Mesothelial cell of epicardium (in vitro differentiated cells): ENCODE measurements around the gene FBXW12. TPM values are rescaled to one million over a fixed set of nuclear protein-coding genes. Genes with fewer than 3 reads are reported as not detected.

ENCODE experiments used
- DNase-seq, 2 experiments: peaks; one replicate each; pipeline ENCODE4 v3.0.0; 2021; ENCODE audit warnings: low spot score in 2 of 2; ENCODE audit not compliant: unreplicated experiment in 2 of 2
- H3K27ac Mint-ChIP-seq: 2 replicates; pipeline ENCODE4 v1.8.0; 2021; ENCODE audit warnings: mixed read lengths
- H3K27me3 Mint-ChIP-seq: 2 replicates; pipeline ENCODE4 v1.8.0; 2021; ENCODE audit warnings: low read depth, mixed read lengths
- H3K36me3 Mint-ChIP-seq: 2 replicates; pipeline ENCODE4 v1.8.0; 2021; ENCODE audit warnings: mixed read lengths
- H3K4me1 Mint-ChIP-seq: 2 replicates; pipeline ENCODE4 v1.8.0; 2021; ENCODE audit warnings: mixed read lengths
- H3K4me3 Mint-ChIP-seq: 2 replicates; pipeline ENCODE4 v1.8.0; 2021; ENCODE audit warnings: mild to moderate bottlenecking, moderate library complexity, mixed read lengths
- H3K9me3 Mint-ChIP-seq: 2 replicates; pipeline ENCODE4 v1.8.0; 2021; ENCODE audit warnings: mixed read lengths
- CTCF ChIP-seq: fragments of 200-600 bp; sonication (generic); IDR thresholded peaks from one replicate; pipeline ENCODE4 v1.5.0; 2021; ENCODE audit warnings: antibody characterized with exemption; ENCODE audit not compliant: unreplicated experiment
- total RNA-seq: library from RNA; stranded (reverse); gene quantifications from 3 replicates; pipeline ENCODE4 v1.2.1, GENCODE V29; 2021

FBXW12 gene
- total RNA-seq, 1 donor from 2014 or later, result 0.47 TPM

- no peaks in the 10 kb centered on the region for H3K9me3 Mint-ChIP-seq
- TF ChIP-seq CTCF, result no peak
- no peaks in the 10 kb centered on the region for H3K36me3 Mint-ChIP-seq
- no peak overlapping the region for H3K27ac Mint-ChIP-seq
- no peak for DNase-seq
- H3K27me3 Mint-ChIP-seq, result no peaks in the 10 kb centered on the region
- peaks cover 10% of the 10 kb centered on the region for H3K4me1 Mint-ChIP-seq
- no peak overlapping the region for H3K4me3 Mint-ChIP-seq
Measured at GRCh38 chr3:48343432-48343831, 28.6 kb upstream of the FBXW12 start.

- Mint-ChIP-seq H3K9me3 (no peaks in the 10 kb centered on the region), H3K27me3 (no peaks in the 10 kb centered on the region), H3K4me3 (no peak overlapping the region), H3K36me3 (no peaks in the 10 kb centered on the region), H3K27ac (no peak overlapping the region), H3K4me1 (peaks cover 10% of the 10 kb centered on the region)
- no peak for DNase-seq
- no peak for TF ChIP-seq CTCF
Measured at GRCh38 chr3:48344867-48345507, 27.0 kb upstream of the FBXW12 start.

- H3K4me1 Mint-ChIP-seq, result peaks cover 10% of the 10 kb centered on the region
- TF ChIP-seq CTCF, result no peak
- no peaks in the 10 kb centered on the region for H3K9me3 Mint-ChIP-seq
- H3K4me3 Mint-ChIP-seq, result no peak overlapping the region
- DNase-seq, result no peak
- H3K36me3 Mint-ChIP-seq, result no peaks in the 10 kb centered on the region
- H3K27ac Mint-ChIP-seq, result no peak overlapping the region
- no peaks in the 10 kb centered on the region for H3K27me3 Mint-ChIP-seq
Measured at GRCh38 chr3:48345946-48346572, 26.0 kb upstream of the FBXW12 start.

- no peak for DNase-seq
- Mint-ChIP-seq H3K4me3 (no peak overlapping the region), H3K9me3 (no peaks in the 10 kb centered on the region), H3K27ac (no peak overlapping the region), H3K36me3 (no peaks in the 10 kb centered on the region), H3K4me1 (peaks cover 10% of the 10 kb centered on the region), H3K27me3 (no peaks in the 10 kb centered on the region)
- TF ChIP-seq CTCF, result no peak
Measured at GRCh38 chr3:48347500-48347899, 24.5 kb upstream of the FBXW12 start.

- H3K4me3 Mint-ChIP-seq, result no peak overlapping the region
- no peak for TF ChIP-seq CTCF
- DNase-seq, result no peak
- no peaks in the 10 kb centered on the region for H3K36me3 Mint-ChIP-seq
- H3K9me3 Mint-ChIP-seq, result no peaks in the 10 kb centered on the region
- H3K27me3 Mint-ChIP-seq, result peaks cover 7% of the 10 kb centered on the region
- no peak overlapping the region for H3K27ac Mint-ChIP-seq
- peaks cover 12% of the 10 kb centered on the region for H3K4me1 Mint-ChIP-seq
Measured at GRCh38 chr3:48352546-48352945, 19.5 kb upstream of the FBXW12 start.
